Endothelial cell of coronary artery (primary cell): ENCODE data around the gene GLIS1. TPM values are rescaled to one million over a fixed set of nuclear protein-coding genes. Genes with fewer than 3 reads are reported as not detected.

ENCODE experiments used
- total RNA-seq: library from RNA; depleted of rRNA; stranded (reverse); fragments of >200 nt; gene quantifications from 2 replicates; pipeline ENCODE4 v1.2.3, GENCODE V29; 2014

Gene GLIS1
- total RNA-seq: 0.28 TPM in 1 of 2 replicates, not detected in the other

DNA sequence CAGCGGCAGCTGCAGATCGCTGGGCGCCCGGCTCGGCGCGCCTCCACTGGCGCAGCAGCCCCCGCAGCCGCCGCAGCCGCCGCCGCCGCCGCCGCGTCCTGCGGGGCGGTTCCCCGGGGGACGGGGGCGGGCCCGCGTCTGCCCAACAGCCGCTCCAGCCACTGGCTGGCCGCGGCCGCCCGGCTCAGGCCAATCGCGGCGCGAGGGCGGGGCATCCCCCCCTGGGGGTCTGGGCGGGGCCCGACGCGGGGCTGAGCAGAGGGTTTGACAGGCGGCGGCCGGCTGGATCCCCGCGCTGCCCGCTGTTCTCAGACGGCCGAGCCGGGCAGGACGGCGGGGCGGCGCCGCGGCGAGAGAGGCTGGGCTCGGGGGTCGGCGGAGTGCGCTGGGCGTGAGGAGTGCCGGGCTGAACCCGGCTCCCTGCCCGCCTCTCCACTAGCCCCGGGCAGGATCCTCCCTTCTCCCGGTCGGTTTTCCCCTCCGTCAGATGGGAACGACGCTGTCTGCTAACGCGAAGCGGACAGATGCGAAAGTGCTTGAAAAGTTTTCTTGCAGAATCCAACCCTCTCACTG lies at the start of gene GLIS1:
GLIS1 (minus strand) TSS at position 56 of the 573 bp plus-strand sequence. CDS start 1,100 bp downstream, outside the sequence.

DNA sequence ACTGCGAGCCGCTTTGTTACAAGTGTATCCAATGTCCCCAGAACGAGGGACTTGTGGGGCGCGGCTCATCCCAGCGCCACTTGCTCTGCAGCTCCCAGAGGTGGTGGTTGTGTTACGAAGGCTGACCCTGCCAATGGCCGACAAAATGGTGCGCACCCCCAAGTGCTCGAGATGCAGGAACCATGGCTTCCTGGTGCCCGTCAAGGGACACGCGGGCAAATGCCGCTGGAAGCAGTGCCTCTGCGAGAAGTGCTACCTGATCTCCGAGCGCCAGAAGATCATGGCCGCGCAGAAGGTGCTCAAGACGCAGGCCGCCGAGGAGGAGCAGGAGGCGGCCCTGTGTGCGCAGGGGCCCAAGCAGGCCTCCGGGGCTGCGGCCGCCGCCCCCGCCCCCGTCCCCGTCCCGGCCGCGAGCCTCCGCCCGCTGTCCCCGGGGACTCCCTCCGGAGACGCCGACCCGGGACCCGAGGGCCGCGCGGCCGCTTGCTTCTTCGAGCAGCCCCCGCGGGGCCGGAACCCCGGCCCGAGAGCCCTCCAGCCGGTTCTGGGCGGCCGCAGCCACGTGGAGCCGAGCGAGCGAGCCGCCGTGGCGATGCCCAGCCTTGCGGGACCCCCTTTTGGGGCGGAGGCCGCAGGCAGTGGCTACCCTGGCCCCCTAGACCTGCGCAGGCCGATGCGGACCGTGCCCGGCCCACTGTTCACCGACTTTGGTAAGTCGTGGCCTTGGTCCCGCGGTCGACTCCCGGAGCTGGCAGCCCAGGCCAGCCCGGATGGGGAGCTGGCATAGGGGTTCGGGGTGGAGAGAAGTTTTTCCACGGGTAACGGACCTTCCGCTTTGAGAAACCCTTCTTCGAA lies 279.4 kb downstream of the GLIS1 start, which contains the start of gene DMRTB1:
DMRTB1 (plus strand) TSS at position 79 of the 855 bp plus-strand sequence; CDS start at position 134, 55 bp downstream.

Other genes starting within 250 kb of the GLIS1 start
- 14.6 and 25.1 TPM in 2 replicates for gene NDC1, start 99.1 kb upstream of the GLIS1 start, total RNA-seq
- 15.1 and 17.4 TPM in 2 replicates for gene YIPF1, start 150.6 kb upstream of the GLIS1 start, total RNA-seq
- gene DIO1, start 155.0 kb upstream of the GLIS1 start, total RNA-seq: not detected in 2 replicates
- gene IFT25, start 206.5 kb upstream of the GLIS1 start, total RNA-seq: 15.3 and 16.4 TPM in 2 replicates
- 19.8 and 21.9 TPM in 2 replicates for gene LRRC42, start 207.2 kb upstream of the GLIS1 start, total RNA-seq